Gastroesophageal sphincter (tissue), 3 donors: ENCODE data around the gene NAA20.

Experiments used
- POLR2A ChIP-seq, 2 donors: fragments of 450-650 bp; IDR thresholded peaks; one replicate each; pipeline ENCODE4 v1.6.1; 2017; ENCODE audit warnings: antibody characterized with exemption in 2 of 2, mild to moderate bottlenecking in 2 of 2, moderate library complexity in 1 of 2
- TF ChIP-seq, protein P1 (sequence below), 4 experiments: fragments of 200-600 bp in 2 of 4; fragments of 450-650 bp in 2 of 4; sonication (generic) in 1 of 4; IDR thresholded peaks; one replicate each; pipeline ENCODE4 v1.5.1; 2017 to 2019; ENCODE audit warnings: antibody characterized with exemption in 4 of 4, mild to moderate bottlenecking in 2 of 4, moderate library complexity in 2 of 4

GRCh38 chr20:20065361-20065760 is 48.2 kb downstream of the NAA20 start:
- no peak for TF ChIP-seq POLR2A (IDR thresholded peaks at IDR 0.05)
- TF ChIP-seq, protein P1, sequence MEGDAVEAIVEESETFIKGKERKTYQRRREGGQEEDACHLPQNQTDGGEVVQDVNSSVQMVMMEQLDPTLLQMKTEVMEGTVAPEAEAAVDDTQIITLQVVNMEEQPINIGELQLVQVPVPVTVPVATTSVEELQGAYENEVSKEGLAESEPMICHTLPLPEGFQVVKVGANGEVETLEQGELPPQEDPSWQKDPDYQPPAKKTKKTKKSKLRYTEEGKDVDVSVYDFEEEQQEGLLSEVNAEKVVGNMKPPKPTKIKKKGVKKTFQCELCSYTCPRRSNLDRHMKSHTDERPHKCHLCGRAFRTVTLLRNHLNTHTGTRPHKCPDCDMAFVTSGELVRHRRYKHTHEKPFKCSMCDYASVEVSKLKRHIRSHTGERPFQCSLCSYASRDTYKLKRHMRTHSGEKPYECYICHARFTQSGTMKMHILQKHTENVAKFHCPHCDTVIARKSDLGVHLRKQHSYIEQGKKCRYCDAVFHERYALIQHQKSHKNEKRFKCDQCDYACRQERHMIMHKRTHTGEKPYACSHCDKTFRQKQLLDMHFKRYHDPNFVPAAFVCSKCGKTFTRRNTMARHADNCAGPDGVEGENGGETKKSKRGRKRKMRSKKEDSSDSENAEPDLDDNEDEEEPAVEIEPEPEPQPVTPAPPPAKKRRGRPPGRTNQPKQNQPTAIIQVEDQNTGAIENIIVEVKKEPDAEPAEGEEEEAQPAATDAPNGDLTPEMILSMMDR (IDR thresholded peaks at IDR 0.05) = no peak
